Prostate gland (tissue), 2 donors: ENCODE measurements around the gene PGK1. TPM values are rescaled to one million over a fixed set of nuclear protein-coding genes. Genes with fewer than 3 reads are reported as not detected.

Source experiments
- DNase-seq: peaks from one replicate; pipeline ENCODE4 v3.0.0-alpha.2; 2019; ENCODE audit warnings: low spot score
- H3K27ac ChIP-seq, 2 donors: fragments of 200-600 bp; sonication (generic); 2 replicates each; pipeline ENCODE4 v1.5.1; 2017 to 2019
- H3K27me3 ChIP-seq: fragments of 200-600 bp; sonication (generic); replicated peaks from 2 replicates; pipeline ENCODE4 v1.5.1; 2019; ENCODE audit not compliant: insufficient read depth
- H3K36me3 ChIP-seq, 2 donors: fragments of 200-600 bp; sonication (generic); 1 replicate in 1 of 2; 2 replicates in 1 of 2; pipeline versions ENCODE4 v1.5.1 to v1.8.1; 2017 to 2019
- H3K4me1 ChIP-seq: fragments of 200-600 bp; sonication (generic); replicated peaks from 2 replicates; pipeline ENCODE4 v1.5.1; 2019
- H3K4me3 ChIP-seq, 2 donors: fragments of 200-600 bp; sonication (generic); 2 replicates each; pipeline ENCODE4 v1.5.1; 2017 to 2019
- H3K9me3 ChIP-seq: fragments of 200-600 bp; sonication (generic); 2 replicates; pipeline ENCODE4 v1.5.1; 2017
- POLR2A ChIP-seq: fragments of 450-650 bp; IDR thresholded peaks from one replicate; pipeline ENCODE4 v1.6.1; 2016; ENCODE audit warnings: antibody characterized with exemption, mild to moderate bottlenecking
- POLR2AphosphoS5 ChIP-seq: sonication (generic); formaldehyde crosslinking; IDR thresholded peaks from one replicate; pipeline ENCODE4 v1.6.1; 2017; ENCODE audit warnings: antibody characterized with exemption
- WGBS: methylation state at CpG from one replicate; pipeline ENCODE4 v1.1.5; 2018; 5-methylcytosine and 5-hydroxymethylcytosine counted together
- intact Hi-C: fragments of 100-400 bp; cut with DNase I; formaldehyde crosslinking; loops from one replicate; pipeline ENCODE4 v1.14.2; 2022
- total RNA-seq, 2 donors: library from RNA; depleted of rRNA; stranded (reverse); fragments of >200 nt; gene quantifications; one replicate each; pipeline ENCODE4 v1.1.0, GENCODE V29; 2016
- TF ChIP-seq, protein P1 (sequence below), 4 experiments: fragments of 200-600 bp in 2 of 4; fragments of 450-650 bp in 2 of 4; sonication (generic) in 2 of 4; IDR thresholded peaks; 1 replicate in 3 of 4; 2 replicates in 1 of 4; pipeline ENCODE4 v1.5.1; 2016 to 2019; ENCODE audit warnings: antibody characterized with exemption in 4 of 4, mild to moderate bottlenecking in 2 of 4, moderate library complexity in 2 of 4

Gene PGK1
- total RNA-seq, 2 donors from 2014 or later, result 120 to 146 TPM

DNA sequence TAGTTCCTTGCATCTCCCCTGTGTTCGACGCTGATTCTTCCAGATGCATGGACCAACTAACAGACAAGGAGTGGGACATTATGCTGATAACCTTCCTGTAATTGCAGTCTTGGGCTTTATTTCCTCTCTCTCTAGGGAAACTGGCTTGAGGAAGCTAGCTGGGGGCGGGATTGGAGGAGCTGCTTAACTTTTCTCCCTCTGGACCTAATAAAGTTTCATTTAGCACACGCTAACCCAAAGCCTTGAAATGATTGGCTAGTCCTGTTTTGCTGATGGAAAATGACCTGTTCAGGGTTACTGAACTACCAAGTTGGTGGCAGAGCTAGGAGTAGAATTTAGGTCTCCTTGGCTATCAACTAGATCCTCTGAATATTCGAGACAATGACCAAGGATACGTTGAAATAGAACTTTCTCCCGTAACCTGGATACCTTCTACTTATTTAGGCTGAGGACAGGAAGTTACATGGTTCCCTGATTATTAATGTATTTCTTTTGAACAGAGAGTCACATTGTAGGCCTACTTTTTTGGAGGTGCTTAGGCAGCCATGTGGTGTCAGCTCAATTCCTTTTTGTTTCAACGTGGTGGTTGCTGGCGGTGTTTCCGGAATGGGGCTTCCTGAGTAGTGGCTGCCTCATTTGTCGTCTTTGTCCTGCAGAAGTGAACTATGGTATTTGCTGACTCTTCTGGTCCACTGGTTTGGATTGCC, 2.0 kb downstream of the PGK1 start:
- no peak for DNase-seq
- no peaks in the 10 kb centered on the region for H3K4me1 ChIP-seq
- no peaks in the 10 kb centered on the region for H3K9me3 ChIP-seq
- no peak overlapping the region for H3K4me3 ChIP-seq
- H3K27ac ChIP-seq, result no peak overlapping the region
- H3K36me3 ChIP-seq, result no peaks in the 10 kb centered on the region
- H3K27me3 ChIP-seq, result no peaks in the 10 kb centered on the region
- TF ChIP-seq POLR2A (no peak), POLR2AphosphoS5 (no peak)
- TF ChIP-seq, protein P1, sequence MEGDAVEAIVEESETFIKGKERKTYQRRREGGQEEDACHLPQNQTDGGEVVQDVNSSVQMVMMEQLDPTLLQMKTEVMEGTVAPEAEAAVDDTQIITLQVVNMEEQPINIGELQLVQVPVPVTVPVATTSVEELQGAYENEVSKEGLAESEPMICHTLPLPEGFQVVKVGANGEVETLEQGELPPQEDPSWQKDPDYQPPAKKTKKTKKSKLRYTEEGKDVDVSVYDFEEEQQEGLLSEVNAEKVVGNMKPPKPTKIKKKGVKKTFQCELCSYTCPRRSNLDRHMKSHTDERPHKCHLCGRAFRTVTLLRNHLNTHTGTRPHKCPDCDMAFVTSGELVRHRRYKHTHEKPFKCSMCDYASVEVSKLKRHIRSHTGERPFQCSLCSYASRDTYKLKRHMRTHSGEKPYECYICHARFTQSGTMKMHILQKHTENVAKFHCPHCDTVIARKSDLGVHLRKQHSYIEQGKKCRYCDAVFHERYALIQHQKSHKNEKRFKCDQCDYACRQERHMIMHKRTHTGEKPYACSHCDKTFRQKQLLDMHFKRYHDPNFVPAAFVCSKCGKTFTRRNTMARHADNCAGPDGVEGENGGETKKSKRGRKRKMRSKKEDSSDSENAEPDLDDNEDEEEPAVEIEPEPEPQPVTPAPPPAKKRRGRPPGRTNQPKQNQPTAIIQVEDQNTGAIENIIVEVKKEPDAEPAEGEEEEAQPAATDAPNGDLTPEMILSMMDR (IDR thresholded peaks at IDR 0.05), result no peak
- intact Hi-C loops, result loop anchor here (10.0 kb wide), 1 partner anchor 201 kb away; no protein-coding TSS in a partner anchor
- 49% methylated on average over 11 of the region's 11 CpGs for WGBS

- Histone ChIP-seq H3K4me3 (no peak overlapping the region), H3K36me3 (no peaks in the 10 kb centered on the region), H3K27me3 (no peaks in the 10 kb centered on the region), H3K9me3 (no peaks in the 10 kb centered on the region), H3K27ac (no peak overlapping the region), H3K4me1 (no peaks in the 10 kb centered on the region)
- 86% methylated on average over 1 of the region's 1 CpG for WGBS
- no peak for DNase-seq
- TF ChIP-seq POLR2A, result no peak
- no peak for TF ChIP-seq POLR2AphosphoS5
- TF ChIP-seq, protein P1 (IDR thresholded peaks at IDR 0.05), result no peak
- intact Hi-C loops, result loop anchor here (10.0 kb wide), 1 partner anchor 202 kb away; no protein-coding TSS in a partner anchor
These were observed 2.6 kb downstream of the PGK1 start for GRCh38 chrX:78106651-78106986.

GRCh38 chrX:78109458-78109857, 5.4 kb downstream of the PGK1 start:
- TF ChIP-seq POLR2AphosphoS5 (no peak), POLR2A (no peak)
- TF ChIP-seq, protein P1 (IDR thresholded peaks at IDR 0.05), result no peak
- Histone ChIP-seq H3K27me3 (no peaks in the 10 kb centered on the region), H3K4me1 (no peaks in the 10 kb centered on the region), H3K36me3 (no peaks in the 10 kb centered on the region), H3K9me3 (no peaks in the 10 kb centered on the region), H3K27ac (no peak overlapping the region), H3K4me3 (no peak overlapping the region)
- 95% methylated on average over 2 of the region's 2 CpGs for WGBS
- intact Hi-C loops, result loop anchor here (10.0 kb wide), 1 partner anchor 205 kb away; no protein-coding TSS in a partner anchor
- no peak for DNase-seq

DNA sequence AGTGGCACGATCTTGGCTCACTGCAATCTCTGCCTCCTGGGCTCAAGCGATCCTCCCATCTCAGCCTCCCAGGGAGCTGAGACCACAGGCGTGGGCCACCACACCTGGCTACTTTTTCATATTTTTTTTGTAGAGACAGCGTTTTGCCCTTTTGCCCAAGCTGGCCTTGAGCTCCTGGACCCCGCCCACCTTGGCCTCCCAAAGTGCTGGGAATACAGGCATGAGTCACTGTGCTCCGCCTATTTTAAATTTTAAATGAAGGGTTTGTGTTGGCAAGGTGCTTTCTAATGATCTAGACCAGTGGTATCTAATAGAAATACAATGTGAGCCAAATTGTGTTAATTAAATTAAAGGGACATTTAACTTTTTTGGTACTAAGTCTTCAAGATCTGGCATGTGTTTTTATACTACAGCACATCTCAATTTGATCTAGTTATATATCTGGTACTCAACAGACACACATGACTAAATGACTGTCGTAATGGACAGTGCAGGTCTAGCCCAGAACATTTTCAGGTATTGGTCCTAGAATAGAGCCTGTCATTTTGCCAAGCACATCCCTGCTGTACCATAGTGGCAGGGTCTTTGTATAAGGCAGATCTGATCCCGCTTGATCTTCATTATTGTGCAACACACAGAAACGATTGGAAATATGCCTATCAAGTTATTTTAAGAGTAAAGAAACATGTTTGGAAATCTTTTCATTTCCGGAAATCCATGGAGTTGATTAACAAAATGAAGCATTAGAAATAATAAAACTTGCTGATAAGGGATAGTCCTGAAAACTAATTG, 7.3 kb downstream of the PGK1 start:
- TF ChIP-seq POLR2AphosphoS5, result no peak
- TF ChIP-seq, protein P1 (IDR thresholded peaks at IDR 0.05), result no peak
- TF ChIP-seq POLR2A, result no peak
- Histone ChIP-seq H3K9me3 (no peaks in the 10 kb centered on the region), H3K27me3 (no peaks in the 10 kb centered on the region), H3K36me3 (no peaks in the 10 kb centered on the region), H3K4me3 (no peak overlapping the region), H3K4me1 (no peaks in the 10 kb centered on the region), H3K27ac (no peak overlapping the region)
- intact Hi-C loops, result no loop called here
- DNase-seq, result no peak
- 93% methylated on average over 10 of the region's 10 CpGs for WGBS
